CD4-positive, alpha-beta T cell treated with Interleukin-6 at 100 ng/mL for 8 hours (primary cell): Measurements from ENCODE around the gene CCDC27.

Source experiments
- DNase-seq: peaks from one replicate; pipeline ENCODE4 v3.0.0-alpha.2; 2020; ENCODE audit warnings: mixed read lengths, low spot score

Gene CCDC27

GRCh38 chr1:3752400-3752945 lies at the start of gene CCDC27:
CCDC27 (plus strand) TSS chr1:3752450; CDS start chr1:3752482, 32 bp downstream.
- DNase-seq, result no peak

- DNase-seq, result no peak
Observed at GRCh38 chr1:3702528-3702927, 49.7 kb upstream of the CCDC27 start.

- no peak for DNase-seq
Observed at GRCh38 chr1:3702990-3703728, 49.1 kb upstream of the CCDC27 start.

- DNase-seq, result no peak
Observed at GRCh38 chr1:3703786-3704371, 48.4 kb upstream of the CCDC27 start.

GRCh38 chr1:3705341-3705950 lies 46.8 kb upstream of the CCDC27 start:
- no peak for DNase-seq

GRCh38 chr1:3706651-3707297 lies 45.5 kb upstream of the CCDC27 start:
- no peak for DNase-seq

GRCh38 chr1:3707298-3707938 lies 44.8 kb upstream of the CCDC27 start:
- no peak for DNase-seq

- no peak for DNase-seq
Observed at GRCh38 chr1:3707939-3708328, 44.3 kb upstream of the CCDC27 start.

- DNase-seq, result no peak
Observed at GRCh38 chr1:3708791-3709190, 43.5 kb upstream of the CCDC27 start.

- DNase-seq, result no peak
Observed at GRCh38 chr1:3710251-3710650, 42.0 kb upstream of the CCDC27 start.

GRCh38 chr1:3711381-3711779 lies 40.9 kb upstream of the CCDC27 start:
- no peak for DNase-seq

- DNase-seq, result no peak
Observed at GRCh38 chr1:3711780-3712451, 40.3 kb upstream of the CCDC27 start.

- DNase-seq, result no peak
Observed at GRCh38 chr1:3712573-3713535, 39.4 kb upstream of the CCDC27 start.

GRCh38 chr1:3713840-3714239 lies 38.4 kb upstream of the CCDC27 start:
- no peak for DNase-seq

- DNase-seq, result no peak
Observed at GRCh38 chr1:3714284-3714741, 37.9 kb upstream of the CCDC27 start.

- no peak for DNase-seq
Observed at GRCh38 chr1:3714814-3715213, 37.4 kb upstream of the CCDC27 start.

- DNase-seq, result no peak
Observed at GRCh38 chr1:3716351-3716750, 35.9 kb upstream of the CCDC27 start.

- DNase-seq, result no peak
Observed at GRCh38 chr1:3717041-3717714, 35.1 kb upstream of the CCDC27 start.

GRCh38 chr1:3717715-3718601 lies 34.3 kb upstream of the CCDC27 start:
- DNase-seq, result no peak
